Left colon (tissue), 2 donors: ENCODE measurements around the gene BIRC7. TPM values are rescaled to one million over a fixed set of nuclear protein-coding genes. Genes with fewer than 3 reads are reported as not detected.
"Not testable (repeated sequence)": the region's sequence is repeated elsewhere in the genome, so short reads cannot be mapped to it uniquely, and the experiment has no call there.

ENCODE experiments used
- ATAC-seq: fragments of 200-7000 bp; cut with Tn5 transposase; one replicate; pipeline ENCODE4 v1.9.1; 2020; ENCODE audit warnings: mild to moderate bottlenecking, moderate library complexity
- DNase-seq, 2 donors: peaks; one replicate each; pipeline ENCODE4 v3.0.0-alpha.2; 2020
- intact Hi-C, 2 donors: fragments of 100-400 bp; cut with DNase I in 1 of 2; cut with micrococcal nuclease in 1 of 2; formaldehyde crosslinking; loops; one replicate each; pipeline versions ENCODE4 v1.11.2 to v1.14.0; 2022; cut with DNase I, micrococcal nuclease
- total RNA-seq, 2 donors: library from RNA; stranded (reverse); fragmentation: NEBNext Ultra II Directional; extraction: Animal tissue kit (Norgen Biotek cat#: 25700); gene quantifications; one replicate each; pipeline ENCODE4 v1.2.1, GENCODE V29; 2021
- donor health status: DM: no; HTN: no; CAD: no.
- donor health status: DM: yes; HTN: yes; CAD: no.

Gene BIRC7
- total RNA-seq, 2 donors from 2014 or later = 0.25 TPM; not detected in 1

DNA sequence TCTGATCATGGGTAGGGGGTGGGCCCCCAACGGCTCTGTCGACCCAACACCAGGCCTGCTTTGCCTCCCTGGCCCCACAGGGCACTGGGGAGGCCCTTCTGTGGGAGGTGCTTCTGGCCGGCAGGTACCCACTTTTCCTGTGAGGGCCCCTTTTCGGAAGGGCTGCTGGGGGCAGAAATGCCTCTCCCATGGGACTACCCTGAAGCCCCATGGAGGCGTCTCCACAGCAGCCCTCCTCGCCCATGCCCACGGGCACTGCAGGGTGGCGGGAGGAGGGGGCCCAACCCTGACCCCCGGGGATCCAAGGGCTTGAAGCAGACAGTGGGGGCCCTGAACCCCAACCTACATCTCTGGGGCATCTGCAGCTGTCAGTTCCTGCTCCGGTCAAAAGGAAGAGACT is 2.3 kb downstream of the BIRC7 start:
- DNase-seq (no peak), ATAC-seq (no peak)
- intact Hi-C loops = loop anchor here in 1 of 2 donors (10.0 kb wide), 1 partner anchor 183 kb away; no protein-coding TSS in a partner anchor

GRCh38 chr20:63238514-63239125 is 2.9 kb downstream of the BIRC7 start:
- DNase-seq = no peak
- intact Hi-C loops = loop anchor here in 1 of 2 donors (10.0 kb wide), 1 partner anchor 184 kb away; no protein-coding TSS in a partner anchor
- ATAC-seq = peak; percentile 63

GRCh38 chr20:63239431-63239830 is 3.7 kb downstream of the BIRC7 start:
- intact Hi-C loops = loop anchor here in 1 of 2 donors (10.0 kb wide), 1 partner anchor 185 kb away; no protein-coding TSS in a partner anchor
- ATAC-seq (no peak), DNase-seq (no peak)

DNA sequence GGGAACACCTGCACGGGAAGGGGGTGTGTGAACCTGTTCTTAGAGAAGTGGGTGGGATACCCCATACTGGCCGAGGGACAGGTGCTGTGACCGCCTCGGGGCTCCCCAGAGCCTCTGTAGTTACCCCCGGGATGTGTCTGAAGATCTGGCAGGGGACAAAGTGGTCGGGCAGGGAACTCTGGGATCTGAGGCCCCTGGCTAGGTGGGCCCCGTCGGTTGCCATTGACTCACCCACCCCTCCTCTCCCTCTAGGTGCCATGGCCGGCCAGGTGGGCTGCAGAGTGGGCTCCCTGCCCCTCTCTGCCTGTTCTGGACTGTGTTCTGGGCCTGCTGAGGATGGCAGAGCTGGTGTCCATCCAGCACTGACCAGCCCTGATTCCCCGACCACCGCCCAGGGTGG is 4.3 kb downstream of the BIRC7 start:
- DNase-seq = no peak
- intact Hi-C loops = no loop called here
- ATAC-seq = no peak

DNA sequence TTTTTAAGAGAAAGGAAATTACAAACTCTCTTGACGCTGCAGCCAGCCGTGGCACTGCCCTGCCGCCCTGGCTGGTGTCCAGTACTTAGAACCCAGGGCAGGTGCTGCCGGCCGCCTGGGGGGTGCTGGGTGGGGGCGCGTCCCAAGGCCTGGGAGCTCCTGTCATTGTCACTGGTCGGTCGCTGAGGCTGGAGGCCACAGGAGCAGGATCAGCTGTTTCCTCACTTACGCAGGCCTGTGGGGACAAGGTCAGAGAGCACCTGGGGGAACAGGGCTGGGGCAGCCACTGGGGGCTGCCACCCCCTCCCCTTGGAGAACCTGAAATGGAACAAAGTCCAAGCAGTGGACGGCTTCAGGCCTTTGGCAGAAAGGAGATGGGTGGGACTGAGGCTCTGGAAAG is 5.6 kb downstream of the BIRC7 start:
- ATAC-seq (no peak), DNase-seq (no peak)
- intact Hi-C loops = no loop called here

DNA sequence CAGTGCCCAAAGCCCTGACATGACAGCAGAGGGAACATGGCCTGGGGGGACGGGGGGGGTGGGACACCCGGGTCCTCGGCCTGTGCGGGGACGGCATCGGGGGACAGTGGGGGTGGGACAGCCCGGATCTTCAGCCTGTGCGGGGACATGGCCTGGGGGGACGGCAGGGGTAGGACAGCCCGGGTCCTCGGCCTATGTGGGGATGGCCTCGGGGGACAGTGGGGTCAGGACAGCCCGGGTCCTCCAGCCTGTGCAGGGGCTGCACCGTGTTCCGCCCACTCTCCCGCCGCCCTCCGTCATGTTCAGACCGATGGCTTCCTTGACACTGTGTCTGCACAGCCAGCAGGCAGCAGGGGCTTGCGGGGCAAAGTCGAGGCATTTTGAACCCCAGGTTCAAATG is 7.0 kb downstream of the BIRC7 start:
- intact Hi-C loops = no loop called here
- no peak for ATAC-seq
- DNase-seq = no peak

DNA sequence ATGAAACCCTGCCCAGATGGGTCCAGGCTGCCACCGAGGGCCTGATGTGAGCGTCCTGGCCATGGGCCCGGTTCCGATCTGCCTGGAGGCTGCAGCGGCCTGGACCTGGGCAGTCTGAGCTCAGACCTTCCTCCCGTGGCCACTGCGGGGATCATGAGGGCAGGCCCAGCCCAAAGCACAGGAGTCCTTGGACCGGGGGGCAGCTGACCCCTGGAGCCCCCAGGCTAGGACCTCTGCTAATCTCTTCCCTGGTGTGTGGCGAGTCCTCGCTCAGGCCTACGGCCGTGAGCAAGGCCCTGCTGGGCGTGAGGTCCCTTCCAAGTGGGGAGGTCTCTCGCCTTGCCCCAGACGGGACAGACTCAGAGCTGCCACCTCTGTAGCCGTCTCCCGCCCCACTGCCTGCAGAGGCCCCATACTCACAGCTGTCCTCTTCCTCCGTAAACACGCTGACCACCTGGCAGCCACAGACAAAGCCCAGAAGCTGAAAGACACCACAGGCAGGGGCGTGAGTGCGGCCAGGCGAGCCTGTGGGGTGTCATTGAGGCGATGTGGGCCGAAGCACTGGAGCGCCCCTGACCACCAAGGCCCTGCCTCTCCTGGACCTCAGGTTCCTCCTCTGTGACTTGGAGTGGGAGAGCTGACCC is 8.0 kb downstream of the BIRC7 start:
- no peak for ATAC-seq
- intact Hi-C loops = no loop called here
- DNase-seq = no peak

GRCh38 chr20:63244468-63244867 is 8.8 kb downstream of the BIRC7 start:
- intact Hi-C loops = no loop called here
- no peak for DNase-seq
- ATAC-seq = no peak

DNA sequence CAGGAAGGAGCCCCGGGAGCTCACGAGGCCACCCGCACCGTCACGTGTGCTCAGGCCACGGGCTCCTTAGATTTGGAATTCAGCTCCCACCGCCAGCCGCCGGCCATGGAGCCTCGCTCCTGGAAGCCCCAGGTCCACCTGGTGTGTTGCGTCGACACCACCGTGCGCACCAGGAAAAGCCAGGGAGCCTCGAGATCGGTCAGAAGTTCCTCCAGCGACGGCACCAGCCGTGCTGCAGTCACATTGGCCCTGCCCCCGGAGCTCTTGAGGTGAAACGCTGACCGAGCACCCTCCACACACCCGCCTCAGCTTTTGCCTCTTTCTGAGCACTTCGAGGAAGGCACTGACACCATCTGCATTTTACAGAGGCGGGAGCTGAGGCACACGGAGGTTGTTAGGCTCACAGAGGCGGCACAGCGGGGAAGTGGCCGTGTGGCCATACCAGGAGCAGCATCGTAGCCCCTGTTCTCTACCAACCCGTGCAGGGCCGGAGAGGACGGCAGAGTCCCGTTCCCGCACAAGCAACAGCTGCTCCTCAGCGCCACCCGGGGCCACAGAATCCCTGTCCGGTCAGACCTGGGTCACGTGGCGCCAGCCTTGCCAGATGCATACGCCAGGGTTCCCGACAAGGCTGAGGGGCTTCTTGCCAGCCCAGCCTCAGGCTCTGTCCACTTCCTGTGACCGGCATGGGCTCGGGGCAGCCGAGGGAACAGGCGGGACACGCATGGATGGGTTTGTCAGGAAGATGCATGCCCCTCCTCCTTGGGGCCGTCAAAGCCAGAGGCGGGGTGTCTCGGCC is 11.0 kb downstream of the BIRC7 start:
- DNase-seq = peak in 1 of 2 donors; percentile 29
- ATAC-seq = peak; percentile 45

DNA sequence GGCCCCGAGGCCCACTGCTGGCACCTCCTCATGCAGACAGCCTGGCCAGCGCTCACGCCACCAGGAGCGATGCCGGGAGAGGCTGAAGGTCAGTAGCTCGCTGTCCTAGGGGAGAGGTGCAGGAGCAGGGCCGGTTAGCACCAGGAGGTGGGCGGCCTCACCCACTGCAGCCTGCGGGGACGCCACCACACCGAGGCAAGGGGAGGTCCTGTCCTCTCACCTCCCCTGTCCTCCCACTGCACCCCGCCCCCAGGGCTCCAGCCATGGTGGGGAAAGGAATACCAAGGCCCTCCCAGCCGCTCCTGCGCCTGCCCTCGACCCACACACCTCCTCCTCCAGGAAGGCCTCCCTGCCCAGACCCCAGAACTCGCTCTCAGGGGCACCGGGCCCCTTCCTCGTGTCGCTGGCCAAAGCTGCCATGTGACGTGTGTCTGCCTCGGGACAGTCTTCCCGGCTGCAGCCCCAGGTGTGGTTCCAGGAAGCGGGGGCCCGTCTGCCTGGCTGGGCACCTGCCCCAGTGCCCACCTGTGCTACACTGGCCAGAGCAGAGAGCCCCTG is 12.0 kb downstream of the BIRC7 start:
- no peak for ATAC-seq
- no peak for DNase-seq
- intact Hi-C loops = no loop called here

More for the DNA sequence above, 11.0 kb downstream of the BIRC7 start:
- intact Hi-C loops = no loop called here

DNA sequence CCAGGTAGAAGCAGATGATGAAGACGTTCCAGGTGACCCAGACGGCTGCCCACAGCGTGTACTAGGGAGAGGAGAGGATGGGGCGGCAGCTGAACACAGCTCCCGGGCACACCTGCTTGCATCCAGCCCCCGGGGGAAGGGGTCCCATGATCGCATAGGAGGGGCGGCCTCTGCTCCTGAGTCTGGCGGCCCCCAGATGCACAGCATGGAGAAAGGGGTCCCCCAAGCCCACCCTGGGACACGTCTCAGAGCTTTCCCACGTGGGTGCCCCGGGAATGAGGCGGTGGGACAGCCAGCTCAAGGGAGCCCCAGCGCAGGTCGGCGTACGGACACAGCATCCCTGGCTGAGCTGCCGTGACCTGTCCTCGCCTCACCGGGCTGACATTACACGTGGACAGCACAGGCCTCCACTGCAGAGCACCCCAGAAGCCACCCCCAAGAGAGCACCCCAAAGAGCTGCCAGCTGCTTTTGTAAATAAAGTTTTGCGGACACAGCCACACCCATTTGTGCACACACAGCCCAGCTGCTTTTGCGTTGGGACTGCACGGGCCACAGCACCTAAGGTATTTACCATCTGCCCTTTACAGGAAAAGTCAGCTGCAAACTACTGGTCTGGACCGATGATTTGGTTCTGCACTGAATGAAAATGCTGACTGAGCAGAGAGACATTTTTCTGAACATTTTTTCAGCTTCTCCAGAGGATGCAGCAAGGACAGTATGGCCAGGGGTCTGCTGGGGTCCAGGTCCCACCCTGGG is 13.3 kb downstream of the BIRC7 start:
- DNase-seq = no peak
- no peak for ATAC-seq
- intact Hi-C loops = no loop called here

DNA sequence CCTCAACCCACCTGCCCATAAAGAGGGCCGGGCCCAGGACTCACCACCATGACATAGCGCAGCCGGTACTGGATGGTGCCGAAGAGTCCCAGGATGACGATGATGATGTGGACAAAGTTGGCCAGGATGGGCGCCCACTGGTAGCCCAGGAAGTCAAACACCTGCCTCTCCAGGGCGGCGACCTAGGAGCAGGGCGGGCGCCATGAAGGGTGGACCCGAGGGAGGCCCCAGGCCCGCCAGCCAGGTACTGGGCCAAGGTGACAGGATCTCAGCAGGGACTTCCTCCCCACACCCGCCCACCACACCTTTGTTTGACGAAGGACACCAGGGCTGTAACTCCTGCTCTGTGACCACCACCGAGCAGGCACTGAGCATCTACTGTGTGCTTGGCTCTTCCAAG is 14.2 kb downstream of the BIRC7 start:
- DNase-seq = no peak
- intact Hi-C loops = no loop called here

DNA sequence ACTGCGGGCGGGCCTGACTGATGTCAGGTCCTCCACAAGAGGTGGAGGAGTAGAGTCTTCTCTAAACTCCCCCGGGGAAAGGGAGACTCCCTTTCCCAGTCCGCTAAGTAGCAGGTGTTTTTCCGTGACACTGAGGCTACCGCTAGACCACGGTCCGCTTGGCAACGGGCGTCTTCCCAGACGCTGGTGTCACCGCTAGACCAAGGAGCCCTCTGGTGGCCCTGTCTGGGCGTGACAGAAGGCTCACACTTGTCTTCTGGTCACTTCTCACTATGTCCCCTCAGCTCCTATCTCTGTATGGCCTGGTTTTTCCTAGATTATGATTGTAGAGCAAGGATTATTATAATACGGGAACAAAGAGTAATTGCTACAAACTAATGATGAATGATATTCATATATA is 15.6 kb downstream of the BIRC7 start:
- ATAC-seq, intact Hi-C loops, DNase-seq: not testable (repeated sequence)

More for the DNA sequence above, 14.2 kb downstream of the BIRC7 start:
- ATAC-seq = no peak

- intact Hi-C loops = no loop called here
- no peak for ATAC-seq
- no peak for DNase-seq
Measured at GRCh38 chr20:63252284-63252711, 16.6 kb downstream of the BIRC7 start.

DNA sequence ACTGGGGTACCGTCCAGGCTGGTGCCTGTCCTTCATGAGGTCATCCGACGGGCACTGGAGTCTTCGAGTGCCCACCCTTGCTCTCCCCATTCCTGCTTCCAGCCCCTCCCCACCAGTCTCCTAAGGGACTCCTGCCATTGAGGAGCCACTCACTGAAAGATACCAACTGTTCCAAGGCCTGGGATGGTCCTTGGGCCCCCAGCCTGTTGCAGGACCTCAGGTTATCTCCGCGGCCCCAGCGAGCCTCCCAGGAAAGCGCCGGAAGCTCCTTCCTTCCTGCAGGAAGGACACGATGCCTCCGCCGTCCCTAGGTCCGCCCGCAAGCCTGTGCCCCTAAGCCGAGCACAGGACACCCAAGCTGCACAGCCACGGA is 17.3 kb downstream of the BIRC7 start:
- ATAC-seq (no peak), DNase-seq (no peak)
- intact Hi-C loops = no loop called here

GRCh38 chr20:63253438-63254231 is 17.9 kb downstream of the BIRC7 start:
- intact Hi-C loops = no loop called here
- no peak for ATAC-seq
- DNase-seq = no peak

DNA sequence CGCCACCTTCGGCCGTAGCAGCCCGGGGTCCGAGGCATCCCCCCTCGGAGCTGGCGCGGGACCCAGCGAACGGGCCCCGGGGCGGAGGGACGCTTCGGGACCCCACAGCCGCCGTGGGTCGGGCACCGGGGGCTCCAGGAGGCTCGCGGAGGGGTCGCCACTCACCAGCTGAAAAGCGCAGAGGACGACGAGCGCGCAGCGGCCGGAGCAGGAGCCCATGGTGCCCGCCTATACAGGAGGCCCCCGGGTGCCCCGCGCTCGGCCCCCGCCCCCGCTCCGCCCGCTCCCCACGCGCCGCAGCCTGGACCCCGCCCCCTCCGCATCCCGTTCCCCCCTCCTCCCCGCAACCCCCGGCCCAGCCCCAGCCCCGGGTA is 18.5 kb downstream of the BIRC7 start, which contains the start of gene NKAIN4:
Gene NKAIN4 (minus strand): TSS at position 232 of the 374 bp plus-strand sequence. CDS start 13 bp downstream, at position 219.
- intact Hi-C loops = no loop called here
- ATAC-seq = no peak

More for the DNA sequence above, 18.5 kb downstream of the BIRC7 start, which contains the start of gene NKAIN4:
- no peak for DNase-seq
